OCI-LY3 (cell line): ENCODE measurements around the gene TRMT11.

Experiments used
- H2AFZ ChIP-seq: fragments of 200-600, 300-600 bp; shearing (Covaris generic); 2 replicates; pipeline ENCODE4 v1.6.0; 2014; ENCODE audit warnings: antibody characterized with exemption, low read depth, low read length
- H3K27ac ChIP-seq: fragments of 200-600, 300-600 bp; sonication (generic); 2 replicates; pipeline ENCODE4 v1.5.1; 2014; ENCODE audit warnings: mild to moderate bottlenecking, low read length, moderate library complexity, mixed read lengths
- H3K27me3 ChIP-seq: fragments of 200-600, 300-600 bp; sonication (generic); 2 replicates; pipeline ENCODE4 v1.6.1; 2014; ENCODE audit warnings: low read depth, low read length, mixed read lengths
- H3K36me3 ChIP-seq: fragments of 200-600, 300-600 bp; sonication (generic); replicated peaks from 2 replicates; pipeline ENCODE3; 2014; ENCODE audit warnings: low read depth, low read length, mixed read lengths
- H3K4me1 ChIP-seq: fragments of 300-600, 200-600 bp; sonication (generic); 2 replicates; pipeline ENCODE4 v1.6.1; 2014; ENCODE audit warnings: low read length, mixed read lengths
- H3K4me2 ChIP-seq: fragments of 200-600, 300-600 bp; sonication (generic); 2 replicates; pipeline ENCODE4 v1.6.1; 2014; ENCODE audit warnings: low read length, mixed read lengths
- H3K4me3 ChIP-seq: fragments of 300-600, 200-600 bp; sonication (generic); 2 replicates; pipeline ENCODE4 v1.5.1; 2014; ENCODE audit warnings: antibody characterized with exemption, mild to moderate bottlenecking, low read length, moderate library complexity
- H3K79me2 ChIP-seq: fragments of 300-600, 200-600 bp; shearing (Covaris generic); 2 replicates; pipeline ENCODE4 v1.6.1; 2014; ENCODE audit warnings: mild to moderate bottlenecking, low read length, mixed read lengths
- H3K9ac ChIP-seq: fragments of 300-600, 200-600 bp; shearing (Covaris generic); 2 replicates; pipeline ENCODE4 v1.6.0; 2014; ENCODE audit warnings: mild to moderate bottlenecking, low read length, moderate library complexity
- H3K9me3 ChIP-seq: fragments of 200-600, 300-600 bp; shearing (Covaris generic); 2 replicates; pipeline ENCODE4 v1.6.1; 2014; ENCODE audit warnings: low read length, mixed read lengths; ENCODE audit not compliant: insufficient read depth
- H4K20me1 ChIP-seq: fragments of 200-600, 300-600 bp; sonication (generic); 2 replicates; pipeline ENCODE4 v1.6.1; 2016; ENCODE audit warnings: low read length, mixed read lengths; ENCODE audit not compliant: insufficient read depth
- EZH2phosphoT487 ChIP-seq: fragments of 200-600 bp; shearing (Covaris generic); IDR thresholded peaks from 2 replicates; pipeline ENCODE4 v1.6.1; 2018; ENCODE audit warnings: antibody characterized with exemption, mixed run types, low read depth
- TF ChIP-seq, protein P1 (sequence below): fragments of 200-600, 300-600 bp; sonication (generic); IDR thresholded peaks from 2 replicates; pipeline ENCODE4 v1.5.1; 2014; ENCODE audit warnings: antibody characterized with exemption, low read length, low read depth

The TRMT11 gene

DNA sequence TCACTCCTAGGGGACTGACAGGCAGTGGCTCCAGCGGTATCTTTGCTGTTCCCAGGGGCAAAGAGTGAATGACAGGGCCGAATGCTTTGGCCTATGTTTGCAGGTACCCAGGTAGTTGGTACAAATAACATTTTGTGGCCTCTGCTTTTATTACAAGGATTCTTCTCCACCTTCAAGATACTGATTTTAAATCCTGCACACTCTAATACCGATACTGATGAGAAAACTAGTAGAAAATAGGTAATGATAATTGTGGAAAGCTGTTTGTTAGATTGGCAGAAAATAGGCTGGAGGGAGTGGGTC, 29.0 kb upstream of the TRMT11 start:
- peak overlapping the region; percentile 77; the same call in 1 of the 2 replicates for H2AFZ ChIP-seq
- H3K4me3 ChIP-seq, result peak overlapping the region; percentile 93
- peaks cover 23% of the 10 kb centered on the region for H3K4me1 ChIP-seq
- no peak overlapping the region for H3K27ac ChIP-seq
- H3K36me3 ChIP-seq, result no peaks in the 10 kb centered on the region
- no peaks in the 10 kb centered on the region for H4K20me1 ChIP-seq
- no peak for TF ChIP-seq EZH2phosphoT487
- TF ChIP-seq, protein P1, sequence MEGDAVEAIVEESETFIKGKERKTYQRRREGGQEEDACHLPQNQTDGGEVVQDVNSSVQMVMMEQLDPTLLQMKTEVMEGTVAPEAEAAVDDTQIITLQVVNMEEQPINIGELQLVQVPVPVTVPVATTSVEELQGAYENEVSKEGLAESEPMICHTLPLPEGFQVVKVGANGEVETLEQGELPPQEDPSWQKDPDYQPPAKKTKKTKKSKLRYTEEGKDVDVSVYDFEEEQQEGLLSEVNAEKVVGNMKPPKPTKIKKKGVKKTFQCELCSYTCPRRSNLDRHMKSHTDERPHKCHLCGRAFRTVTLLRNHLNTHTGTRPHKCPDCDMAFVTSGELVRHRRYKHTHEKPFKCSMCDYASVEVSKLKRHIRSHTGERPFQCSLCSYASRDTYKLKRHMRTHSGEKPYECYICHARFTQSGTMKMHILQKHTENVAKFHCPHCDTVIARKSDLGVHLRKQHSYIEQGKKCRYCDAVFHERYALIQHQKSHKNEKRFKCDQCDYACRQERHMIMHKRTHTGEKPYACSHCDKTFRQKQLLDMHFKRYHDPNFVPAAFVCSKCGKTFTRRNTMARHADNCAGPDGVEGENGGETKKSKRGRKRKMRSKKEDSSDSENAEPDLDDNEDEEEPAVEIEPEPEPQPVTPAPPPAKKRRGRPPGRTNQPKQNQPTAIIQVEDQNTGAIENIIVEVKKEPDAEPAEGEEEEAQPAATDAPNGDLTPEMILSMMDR, result no peak
- no peaks in the 10 kb centered on the region for H3K9me3 ChIP-seq
- peak overlapping the region; percentile 85 for H3K9ac ChIP-seq
- peaks cover 21% of the 10 kb centered on the region for H3K79me2 ChIP-seq
- H3K27me3 ChIP-seq, result no peaks in the 10 kb centered on the region
- peak overlapping the region; percentile 96 for H3K4me2 ChIP-seq

DNA sequence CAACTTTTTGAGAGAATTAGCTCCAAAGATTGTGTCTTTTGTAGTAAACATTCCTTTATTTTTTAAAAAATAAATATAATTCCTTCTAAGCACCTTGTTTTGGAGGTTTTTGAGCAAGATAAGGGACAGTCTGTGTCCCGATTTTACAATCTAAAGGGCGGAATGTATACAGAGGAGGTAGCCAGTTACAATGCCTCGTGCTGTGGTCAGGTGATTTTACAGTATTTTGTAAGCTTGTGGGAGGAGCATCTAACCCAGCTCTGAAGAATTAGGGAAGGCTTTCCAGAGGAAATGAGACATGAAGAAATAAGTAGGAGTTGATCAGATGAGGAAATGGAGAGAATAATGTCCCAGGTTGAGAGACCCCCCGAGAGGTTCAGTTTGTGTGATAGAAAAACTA, 28.5 kb upstream of the TRMT11 start:
- Histone ChIP-seq H3K79me2 (peaks cover 21% of the 10 kb centered on the region), H3K4me3 (peak overlapping the region; percentile 93), H3K27me3 (no peaks in the 10 kb centered on the region), H3K4me1 (peaks cover 23% of the 10 kb centered on the region), H3K9ac (peak overlapping the region; percentile 85; the same call in 1 of the 2 replicates), H4K20me1 (no peaks in the 10 kb centered on the region), H3K36me3 (no peaks in the 10 kb centered on the region), H3K4me2 (peak overlapping the region; percentile 96), H2AFZ (no peak overlapping the region), H3K27ac (no peak overlapping the region), H3K9me3 (no peaks in the 10 kb centered on the region)
- TF ChIP-seq EZH2phosphoT487, result no peak

DNA sequence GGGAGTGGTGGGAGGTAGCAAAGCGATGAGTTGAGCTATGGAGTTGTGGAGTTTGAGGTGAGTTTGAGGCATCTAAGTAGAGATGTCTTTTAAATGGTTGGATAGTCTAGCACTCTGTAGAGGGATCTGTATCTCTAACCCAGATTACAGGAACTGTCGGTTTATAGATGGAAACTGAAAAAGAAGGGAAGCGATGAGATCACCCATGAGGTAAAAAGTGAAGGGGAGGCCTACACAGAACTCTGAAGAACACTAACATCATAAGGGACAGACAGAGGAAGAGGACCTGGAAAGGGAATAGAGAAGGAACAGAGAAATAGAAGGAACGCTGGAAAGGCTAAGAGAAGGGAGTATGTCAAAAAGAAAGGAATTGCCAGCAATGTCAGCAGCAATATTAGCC, 27.3 kb upstream of the TRMT11 start:
- no peak overlapping the region for H3K27ac ChIP-seq
- peaks cover 13% of the 10 kb centered on the region for H3K4me1 ChIP-seq
- H3K79me2 ChIP-seq, result peaks cover 21% of the 10 kb centered on the region
- H3K9me3 ChIP-seq, result no peaks in the 10 kb centered on the region
- no peaks in the 10 kb centered on the region for H3K27me3 ChIP-seq
- H3K4me2 ChIP-seq, result no peak overlapping the region
- no peak overlapping the region for H2AFZ ChIP-seq
- no peak overlapping the region for H3K9ac ChIP-seq
- no peaks in the 10 kb centered on the region for H3K36me3 ChIP-seq
- TF ChIP-seq, protein P1, result no peak
- TF ChIP-seq EZH2phosphoT487, result no peak
- no peak overlapping the region for H3K4me3 ChIP-seq
- no peaks in the 10 kb centered on the region for H4K20me1 ChIP-seq

DNA sequence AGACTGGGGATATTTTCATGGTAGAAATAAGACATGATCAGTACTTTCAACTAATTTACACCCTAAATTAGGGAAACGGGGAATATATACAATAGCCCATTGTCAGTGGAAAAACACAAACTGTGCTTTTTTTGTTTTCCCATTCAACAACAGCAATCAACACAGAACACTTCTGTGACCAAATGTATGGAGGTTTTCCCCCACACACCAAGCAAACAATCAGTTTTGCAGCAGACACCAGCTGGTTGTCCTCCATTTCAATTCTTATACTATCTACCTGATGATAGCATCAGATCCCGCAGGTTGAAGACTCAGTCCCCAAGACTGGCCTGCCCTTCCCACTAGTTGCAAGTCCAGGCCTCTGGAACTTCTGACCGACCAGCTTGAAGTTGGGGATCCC, 25.2 kb upstream of the TRMT11 start:
- no peak for TF ChIP-seq EZH2phosphoT487
- TF ChIP-seq, protein P1, result no peak
- Histone ChIP-seq H3K27ac (no peak overlapping the region), H3K36me3 (no peaks in the 10 kb centered on the region), H3K4me1 (peaks cover 8% of the 10 kb centered on the region; the same call in 1 of the 2 replicates), H3K4me3 (no peak overlapping the region), H3K79me2 (peaks cover 21% of the 10 kb centered on the region), H3K4me2 (no peak overlapping the region), H2AFZ (no peak overlapping the region), H3K27me3 (no peaks in the 10 kb centered on the region), H3K9me3 (no peaks in the 10 kb centered on the region), H4K20me1 (no peaks in the 10 kb centered on the region), H3K9ac (no peak overlapping the region)
